Neural cell (in vitro differentiated cells): ENCODE results near the gene TP53I13. TPM values are rescaled to one million over a fixed set of nuclear protein-coding genes. Genes with fewer than 3 reads are reported as not detected.

Source experiments
- H2AFZ ChIP-seq: fragments of 200-600, 300-800 bp; sonication (generic), shearing (Covaris generic); 2 replicates; pipeline ENCODE4 v1.6.0; 2014; ENCODE audit warnings: low read depth, mild to moderate bottlenecking, antibody characterized with exemption, low read length, moderate library complexity
- H3F3A ChIP-seq: fragments of 200-600 bp; shearing (Covaris generic); 2 replicates; pipeline ENCODE4 v1.6.1; 2016; ENCODE audit warnings: mild to moderate bottlenecking, moderate library complexity, mixed read lengths, antibody characterized with exemption, low read length; ENCODE audit not compliant: insufficient read depth, poor library complexity, severe bottlenecking
- H3K27ac ChIP-seq: fragments of 200-600, 300-800 bp; sonication (generic), shearing (Covaris generic); 2 replicates; pipeline ENCODE4 v1.5.1; 2014; ENCODE audit warnings: mild to moderate bottlenecking, low read length, moderate library complexity
- H3K27me3 ChIP-seq: fragments of 300-800, 200-600 bp; sonication (generic), shearing (Covaris generic); 2 replicates; pipeline ENCODE4 v1.6.0; 2014; ENCODE audit warnings: mild to moderate bottlenecking, low read depth, low read length, moderate library complexity; ENCODE audit not compliant: insufficient read depth
- H3K36me3 ChIP-seq: fragments of 300-800, 200-600 bp; sonication (generic), shearing (Covaris generic); 2 replicates; pipeline ENCODE4 v1.5.1; 2014; ENCODE audit warnings: mild to moderate bottlenecking, antibody characterized with exemption, low read length, moderate library complexity; ENCODE audit not compliant: insufficient read depth
- H3K4me2 ChIP-seq: fragments of 300-800, 200-600 bp; sonication (generic), shearing (Covaris generic); 2 replicates; pipeline ENCODE4 v1.6.0; 2014; ENCODE audit warnings: mild to moderate bottlenecking, low read length
- H3K4me3 ChIP-seq: fragments of 300-800, 200-600 bp; sonication (generic), shearing (Covaris generic); 2 replicates; pipeline ENCODE4 v1.5.1; 2014; ENCODE audit warnings: mild to moderate bottlenecking, low read length, moderate library complexity
- H3K79me2 ChIP-seq: fragments of 200-600 bp; shearing (Covaris generic); replicated peaks from 2 replicates; pipeline ENCODE4 v1.6.0; 2014; ENCODE audit warnings: mild to moderate bottlenecking, low read length, moderate library complexity; ENCODE audit not compliant: insufficient read depth
- H3K9ac ChIP-seq: fragments of 300-800, 200-600 bp; sonication (generic), shearing (Covaris generic); 2 replicates; pipeline ENCODE4 v1.6.1; 2016; ENCODE audit warnings: mild to moderate bottlenecking, low read length, mixed read lengths
- H3K9me2 ChIP-seq: fragments of 200-600 bp; shearing (Covaris generic); 2 replicates; pipeline ENCODE4 v1.6.1; 2016; ENCODE audit warnings: mild to moderate bottlenecking, low read length, mixed read lengths; ENCODE audit not compliant: insufficient read depth
- H3K9me3 ChIP-seq: fragments of 200-600, 300-800 bp; sonication (generic), shearing (Covaris generic); 2 replicates; pipeline ENCODE4 v1.6.1; 2016; ENCODE audit warnings: mild to moderate bottlenecking, mixed run types, low read length, moderate library complexity, mixed read lengths
- H4K20me1 ChIP-seq: fragments of 200-600 bp; shearing (Covaris generic); 2 replicates; pipeline ENCODE4 v1.6.1; 2016; ENCODE audit warnings: mild to moderate bottlenecking, mixed run types; ENCODE audit not compliant: insufficient read depth
- EP300 ChIP-seq: fragments of 450-650 bp; conservative IDR thresholded peaks from 2 replicates; pipeline ENCODE4 v1.6.1; 2014; ENCODE audit warnings: antibody characterized with exemption, mild to moderate bottlenecking, moderate library complexity; ENCODE audit not compliant: poor library complexity, severe bottlenecking
- EZH2 ChIP-seq: fragments of 200-600, 300-800 bp; shearing (Covaris generic), sonication (generic); IDR thresholded peaks from 2 replicates; pipeline ENCODE4 v1.6.1; 2014; ENCODE audit warnings: antibody characterized with exemption, low read length, borderline replicate concordance, mild to moderate bottlenecking; ENCODE audit not compliant: insufficient read depth, poor library complexity, severe bottlenecking
- MXI1 ChIP-seq: fragments of 450-650 bp; conservative IDR thresholded peaks from 2 replicates; pipeline ENCODE4 v1.6.1; 2014; ENCODE audit warnings: antibody characterized with exemption, mild to moderate bottlenecking; ENCODE audit not compliant: poor library complexity, severe bottlenecking
- POLR2AphosphoS5 ChIP-seq: IDR thresholded peaks from 2 replicates; pipeline ENCODE4 v1.6.1; 2012
- RAD21 ChIP-seq: fragments of 450-650 bp; conservative IDR thresholded peaks from 2 replicates; pipeline ENCODE4 v1.6.1; 2014; ENCODE audit warnings: antibody characterized with exemption, mild to moderate bottlenecking, moderate library complexity
- REST ChIP-seq: IDR thresholded peaks from 2 replicates; pipeline ENCODE4 v1.6.1; 2012; ENCODE audit warnings: borderline replicate concordance
- SMC3 ChIP-seq: fragments of 450-650 bp; conservative IDR thresholded peaks from 2 replicates; pipeline ENCODE4 v1.6.1; 2014; ENCODE audit warnings: antibody characterized with exemption, mild to moderate bottlenecking, moderate library complexity; ENCODE audit not compliant: poor library complexity
- TAF1 ChIP-seq: IDR thresholded peaks from 2 replicates; pipeline ENCODE4 v1.6.1; 2012; ENCODE audit warnings: low read depth
- polyA plus RNA-seq: library from polyadenylated mRNA; depleted of rRNA; stranded (reverse); fragments of >200 nt; gene quantifications from 2 replicates; pipeline ENCODE4 v1.2.3, GENCODE V29; 2014
- TF ChIP-seq, protein P1 (sequence below): fragments of 450-650 bp; IDR thresholded peaks from 2 replicates; pipeline ENCODE4 v1.5.1; 2014; ENCODE audit warnings: antibody characterized with exemption, mild to moderate bottlenecking, moderate library complexity; ENCODE audit not compliant: poor library complexity, severe bottlenecking

Gene TP53I13
- polyA plus RNA-seq, 1 donor from 2014 or later: 18.4 TPM

GRCh38 chr17:29575511-29576213 lies 7.2 kb downstream of the TP53I13 start:
- Histone ChIP-seq H2AFZ (no peak overlapping the region), H3F3A (no peaks in the 10 kb centered on the region), H3K4me2 (no peak overlapping the region), H4K20me1 (no peaks in the 10 kb centered on the region), H3K36me3 (no peaks in the 10 kb centered on the region), H3K27ac (no peak overlapping the region), H3K9me2 (no peaks in the 10 kb centered on the region), H3K79me2 (no peaks in the 10 kb centered on the region), H3K4me3 (no peak overlapping the region), H3K9me3 (no peaks in the 10 kb centered on the region), H3K9ac (no peak overlapping the region), H3K27me3 (no peaks in the 10 kb centered on the region)
- TF ChIP-seq TAF1: no peak
- TF ChIP-seq SMC3: no peak
- TF ChIP-seq, protein P1, sequence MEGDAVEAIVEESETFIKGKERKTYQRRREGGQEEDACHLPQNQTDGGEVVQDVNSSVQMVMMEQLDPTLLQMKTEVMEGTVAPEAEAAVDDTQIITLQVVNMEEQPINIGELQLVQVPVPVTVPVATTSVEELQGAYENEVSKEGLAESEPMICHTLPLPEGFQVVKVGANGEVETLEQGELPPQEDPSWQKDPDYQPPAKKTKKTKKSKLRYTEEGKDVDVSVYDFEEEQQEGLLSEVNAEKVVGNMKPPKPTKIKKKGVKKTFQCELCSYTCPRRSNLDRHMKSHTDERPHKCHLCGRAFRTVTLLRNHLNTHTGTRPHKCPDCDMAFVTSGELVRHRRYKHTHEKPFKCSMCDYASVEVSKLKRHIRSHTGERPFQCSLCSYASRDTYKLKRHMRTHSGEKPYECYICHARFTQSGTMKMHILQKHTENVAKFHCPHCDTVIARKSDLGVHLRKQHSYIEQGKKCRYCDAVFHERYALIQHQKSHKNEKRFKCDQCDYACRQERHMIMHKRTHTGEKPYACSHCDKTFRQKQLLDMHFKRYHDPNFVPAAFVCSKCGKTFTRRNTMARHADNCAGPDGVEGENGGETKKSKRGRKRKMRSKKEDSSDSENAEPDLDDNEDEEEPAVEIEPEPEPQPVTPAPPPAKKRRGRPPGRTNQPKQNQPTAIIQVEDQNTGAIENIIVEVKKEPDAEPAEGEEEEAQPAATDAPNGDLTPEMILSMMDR: no peak
- TF ChIP-seq RAD21: no peak
- no peak for TF ChIP-seq EZH2
- TF ChIP-seq EP300: no peak
- TF ChIP-seq MXI1: no peak
- no peak for TF ChIP-seq POLR2AphosphoS5
- TF ChIP-seq REST: no peak

DNA sequence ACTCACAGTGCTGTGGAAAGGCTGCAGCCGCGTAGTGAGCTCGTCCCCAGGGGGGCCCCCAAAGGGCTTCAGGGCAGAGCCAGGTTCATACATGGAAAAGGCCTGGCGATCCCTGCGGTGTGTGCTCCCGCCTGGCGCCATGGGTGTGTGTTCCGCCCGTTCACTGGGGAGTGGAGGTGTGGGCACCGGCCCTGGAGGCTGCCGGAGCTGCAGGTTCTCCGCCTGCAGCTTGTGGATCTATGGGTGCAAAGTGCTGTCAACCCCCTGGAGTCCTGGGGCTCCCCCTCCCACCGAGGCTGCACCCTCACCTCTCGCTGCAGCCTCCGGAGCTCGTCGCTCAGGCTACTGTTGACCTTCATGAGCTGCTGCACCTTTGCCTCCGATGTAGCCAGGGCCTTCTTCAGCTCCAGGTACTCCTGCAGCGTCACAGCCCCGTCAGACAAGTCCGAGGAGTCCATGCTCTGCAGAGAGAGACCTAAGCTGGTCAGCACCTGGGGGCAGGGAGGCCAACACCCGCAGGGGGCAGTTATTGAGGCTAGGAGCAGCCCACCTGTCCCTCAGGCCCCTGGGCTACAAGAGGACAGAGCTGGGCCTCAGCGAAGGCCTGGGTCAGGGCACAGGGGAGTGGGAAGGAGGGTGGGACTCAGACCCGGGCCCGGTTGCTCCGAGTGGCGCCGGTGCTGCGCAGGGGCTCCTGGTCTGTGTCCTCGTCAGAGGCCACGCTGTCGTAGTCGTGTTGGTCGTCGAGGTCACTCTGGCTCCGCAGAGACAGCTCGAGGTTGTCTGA lies 7.9 kb downstream of the TP53I13 start:
- H3K79me2 ChIP-seq: no peaks in the 10 kb centered on the region
- H3K9me3 ChIP-seq: no peaks in the 10 kb centered on the region
- H3K4me3 ChIP-seq: no peak overlapping the region
- no peak overlapping the region for H3K27ac ChIP-seq
- H3K4me2 ChIP-seq: no peak overlapping the region
- H3K9me2 ChIP-seq: no peaks in the 10 kb centered on the region
- TF ChIP-seq REST: no peak
- TF ChIP-seq RAD21: no peak
- TF ChIP-seq MXI1: no peak
- TF ChIP-seq SMC3: no peak
- no peak for TF ChIP-seq POLR2AphosphoS5
- no peak for TF ChIP-seq EZH2
- TF ChIP-seq TAF1: no peak
- TF ChIP-seq, protein P1: no peak
- TF ChIP-seq EP300: no peak
- H3F3A ChIP-seq: no peaks in the 10 kb centered on the region
- no peak overlapping the region for H2AFZ ChIP-seq
- H3K36me3 ChIP-seq: no peaks in the 10 kb centered on the region
- no peaks in the 10 kb centered on the region for H3K27me3 ChIP-seq
- H3K9ac ChIP-seq: no peak overlapping the region
- no peaks in the 10 kb centered on the region for H4K20me1 ChIP-seq
